SU-DHL-6 (cell line): ENCODE results near the gene NR4A3.

Experiments used
- EZH2phosphoT487 ChIP-seq: fragments of 200-600 bp; sonication (generic), shearing (Covaris generic); conservative IDR thresholded peaks from 2 replicates; pipeline ENCODE4 v1.6.1; 2018; ENCODE audit warnings: mild to moderate bottlenecking, antibody characterized with exemption, low read length, moderate library complexity, mixed read lengths
- TF ChIP-seq, protein P1 (sequence below): fragments of 200-600 bp; sonication (generic); IDR thresholded peaks from one replicate; pipeline ENCODE4 v1.5.1; 2017; ENCODE audit warnings: antibody characterized with exemption, mild to moderate bottlenecking, low read length, moderate library complexity; ENCODE audit not compliant: insufficient read depth, poor library complexity, severe bottlenecking

- TF ChIP-seq, protein P1, sequence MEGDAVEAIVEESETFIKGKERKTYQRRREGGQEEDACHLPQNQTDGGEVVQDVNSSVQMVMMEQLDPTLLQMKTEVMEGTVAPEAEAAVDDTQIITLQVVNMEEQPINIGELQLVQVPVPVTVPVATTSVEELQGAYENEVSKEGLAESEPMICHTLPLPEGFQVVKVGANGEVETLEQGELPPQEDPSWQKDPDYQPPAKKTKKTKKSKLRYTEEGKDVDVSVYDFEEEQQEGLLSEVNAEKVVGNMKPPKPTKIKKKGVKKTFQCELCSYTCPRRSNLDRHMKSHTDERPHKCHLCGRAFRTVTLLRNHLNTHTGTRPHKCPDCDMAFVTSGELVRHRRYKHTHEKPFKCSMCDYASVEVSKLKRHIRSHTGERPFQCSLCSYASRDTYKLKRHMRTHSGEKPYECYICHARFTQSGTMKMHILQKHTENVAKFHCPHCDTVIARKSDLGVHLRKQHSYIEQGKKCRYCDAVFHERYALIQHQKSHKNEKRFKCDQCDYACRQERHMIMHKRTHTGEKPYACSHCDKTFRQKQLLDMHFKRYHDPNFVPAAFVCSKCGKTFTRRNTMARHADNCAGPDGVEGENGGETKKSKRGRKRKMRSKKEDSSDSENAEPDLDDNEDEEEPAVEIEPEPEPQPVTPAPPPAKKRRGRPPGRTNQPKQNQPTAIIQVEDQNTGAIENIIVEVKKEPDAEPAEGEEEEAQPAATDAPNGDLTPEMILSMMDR = no peak
- TF ChIP-seq EZH2phosphoT487 = no peak
These were observed 38.5 kb upstream of the NR4A3 start for GRCh38 chr9:99782962-99783718.
